Activated T-cell treated with anti-CD3 and anti-CD28 coated beads for 4 hours (primary cell): ENCODE data around the gene LRP1-AS.
A peak's percentile ranks its signal among the peaks of the same experiment; 100 is the strongest.
"Not testable (repeated sequence)": the region's sequence is repeated elsewhere in the genome, so short reads cannot be mapped to it uniquely, and the experiment has no call there.

Source experiments
- DNase-seq: peaks from one replicate; pipeline ENCODE4 v3.0.0-alpha.2; 2020

Gene LRP1-AS

GRCh38 chr12:57138526-57139272 is 8.7 kb downstream of the LRP1-AS start:
- no peak for DNase-seq

DNA sequence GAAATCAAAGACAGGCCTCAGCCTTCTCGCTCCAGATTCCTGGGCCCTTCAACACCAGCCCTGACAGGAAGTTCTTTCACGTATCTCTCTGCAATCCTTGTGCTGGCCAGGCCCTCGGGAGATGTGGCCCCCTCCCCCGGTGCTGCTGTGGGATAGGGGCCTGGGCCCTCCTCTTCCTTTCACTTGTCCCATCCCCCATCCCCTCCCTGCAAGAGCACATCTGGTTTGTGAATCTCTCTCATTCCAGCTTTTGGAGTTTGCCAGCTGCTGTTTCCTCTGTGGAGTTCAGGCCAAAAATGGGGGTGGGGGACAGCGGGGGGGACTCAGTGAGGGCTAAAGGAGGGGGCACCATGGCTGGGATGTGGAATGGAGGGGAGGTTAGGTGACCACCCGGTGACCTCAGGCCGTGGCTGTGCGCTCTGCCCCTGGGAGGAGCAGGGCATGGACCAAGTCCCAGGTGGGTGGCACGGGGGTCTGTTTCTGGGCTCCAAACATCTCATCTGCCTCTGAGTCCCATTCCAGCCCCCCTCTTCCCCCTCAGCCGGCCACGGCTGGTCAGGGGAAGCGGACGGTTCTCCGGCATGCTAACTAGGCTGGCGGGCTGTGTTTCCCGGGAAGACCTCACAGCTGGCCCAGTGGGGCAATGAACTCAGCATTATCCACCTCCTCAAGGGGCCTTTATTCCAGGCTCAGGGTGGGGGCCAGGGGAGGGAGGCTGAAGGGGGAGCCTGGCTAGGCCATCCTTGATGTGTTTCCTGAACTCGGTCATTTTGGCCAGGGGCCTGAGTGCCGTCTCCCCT is 11.7 kb downstream of the LRP1-AS start:
- DNase-seq: no peak

- no peak for DNase-seq
These were observed 12.5 kb downstream of the LRP1-AS start for GRCh38 chr12:57134949-57135348.

- DNase-seq: no peak
These were observed 13.5 kb downstream of the LRP1-AS start for GRCh38 chr12:57133916-57134315.

- no peak for DNase-seq
These were observed 14.3 kb downstream of the LRP1-AS start for GRCh38 chr12:57133013-57133569.

GRCh38 chr12:57131896-57132744 is 15.3 kb downstream of the LRP1-AS start:
- DNase-seq: no peak

DNA sequence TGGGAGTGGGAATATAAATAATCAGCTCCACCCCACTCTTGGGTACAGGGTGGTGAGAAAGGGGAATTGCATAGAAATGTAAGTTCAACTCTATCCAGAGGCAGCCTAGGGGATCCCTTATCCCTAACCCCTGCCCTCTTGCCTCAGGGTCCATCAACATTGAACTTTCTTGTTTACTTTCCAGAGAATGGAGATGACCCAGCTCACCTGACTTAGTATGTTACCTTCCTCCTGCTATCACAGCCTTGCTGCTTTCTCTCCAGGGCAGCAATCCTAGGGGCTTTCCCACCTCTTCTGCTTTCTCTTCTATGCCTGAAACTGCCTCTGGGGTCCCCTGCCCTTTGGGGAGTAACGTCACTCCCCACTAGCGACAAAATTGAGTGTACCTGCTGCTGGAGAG is 16.5 kb downstream of the LRP1-AS start:
- no peak for DNase-seq

DNA sequence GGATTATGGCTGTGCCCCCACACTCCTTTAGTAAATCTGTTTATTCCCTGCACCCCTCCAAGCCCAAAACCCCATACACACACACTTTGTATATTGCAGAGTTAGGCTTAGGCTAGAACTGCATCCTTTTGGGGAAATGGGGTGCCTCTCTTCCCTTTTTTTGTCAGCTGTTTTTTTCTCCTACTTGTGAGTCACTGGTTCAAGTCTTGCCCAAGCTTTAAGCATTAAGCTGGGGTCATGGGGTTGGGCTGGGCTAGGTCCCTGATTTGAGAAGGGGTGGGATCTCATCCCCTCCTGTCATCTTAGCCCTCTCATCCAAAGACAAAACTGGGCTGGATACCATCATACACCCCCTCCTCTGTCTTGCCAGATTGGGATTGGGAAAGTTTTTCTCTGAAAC is 17.5 kb downstream of the LRP1-AS start:
- DNase-seq: no peak

DNA sequence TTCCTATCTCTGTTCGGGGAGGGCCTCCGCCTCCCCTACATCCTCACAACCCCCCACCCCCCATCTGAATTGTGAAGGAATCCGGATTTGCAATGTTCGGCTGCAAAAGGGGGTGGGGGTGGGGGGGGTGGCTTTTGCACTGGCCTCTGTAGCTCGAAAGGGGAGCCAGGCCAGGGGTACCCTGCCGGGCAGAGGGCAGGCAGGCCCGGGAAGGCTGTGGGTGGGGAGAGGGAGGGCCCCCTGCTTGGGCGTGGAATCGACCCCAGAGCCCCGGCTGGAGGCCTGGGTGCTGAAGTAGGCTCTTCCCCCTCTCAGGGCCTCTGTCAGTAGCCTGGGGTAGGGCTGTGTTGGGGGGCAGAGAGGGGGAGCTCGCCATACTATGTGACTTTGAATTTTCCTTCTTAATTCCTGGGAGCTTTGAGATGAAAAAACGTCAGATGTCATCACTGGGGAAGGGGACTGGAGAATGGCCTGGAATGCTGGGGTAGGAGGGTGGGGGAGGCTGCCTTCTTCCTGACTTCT is 18.0 kb downstream of the LRP1-AS start:
- no peak for DNase-seq

- no peak for DNase-seq
These were observed 18.7 kb downstream of the LRP1-AS start for GRCh38 chr12:57128519-57129247.

DNA sequence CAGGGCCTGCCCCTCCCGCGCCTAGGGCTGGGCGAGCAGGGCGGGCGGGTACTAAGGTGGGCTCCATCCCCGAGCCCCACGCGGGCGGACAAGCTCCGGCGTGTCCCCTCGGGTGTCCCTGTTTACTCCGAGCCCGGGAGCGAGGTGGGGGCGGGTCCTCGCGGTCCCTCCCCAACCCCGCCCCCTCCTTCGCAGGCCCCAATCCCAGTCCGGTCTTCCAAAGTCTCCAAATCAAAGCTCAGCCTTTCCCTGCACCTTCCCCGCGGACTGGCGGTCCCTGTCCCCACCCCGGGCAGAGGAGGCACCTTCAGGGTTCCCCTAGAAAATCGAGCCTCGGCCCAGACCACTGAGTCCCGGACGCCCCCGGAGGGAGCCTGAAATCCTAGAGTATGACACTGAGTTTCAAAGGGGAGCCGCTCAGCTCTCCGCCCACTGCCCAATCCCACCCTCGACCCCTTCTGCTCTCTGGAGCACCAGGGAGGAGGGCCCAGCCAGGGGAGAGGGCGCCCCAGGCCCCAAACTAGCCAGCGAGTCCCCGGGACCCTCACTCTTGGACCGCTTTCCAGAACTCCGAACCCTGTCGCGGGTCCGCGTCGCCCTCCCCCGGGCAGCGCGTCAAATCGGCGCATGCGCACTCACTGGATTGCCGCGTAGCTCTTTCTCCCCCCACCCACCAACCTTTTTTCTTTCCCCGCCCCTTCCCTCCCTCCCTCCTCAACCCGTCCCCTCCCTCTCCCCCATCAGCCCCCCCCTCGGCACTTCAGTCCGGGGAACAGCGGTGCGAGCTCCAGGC is 19.5 kb downstream of the LRP1-AS start, which contains the start of gene LRP1:
Gene LRP1, plus strand, starts transcription at position 758 of the 793 bp plus-strand sequence. CDS start 482 bp downstream, outside the sequence.
- DNase-seq: peak; percentile 76

- DNase-seq: peak; percentile 67
These were observed 20.2 kb downstream of the LRP1-AS start for GRCh38 chr12:57127101-57127725.

- no peak for DNase-seq
These were observed 20.9 kb downstream of the LRP1-AS start for GRCh38 chr12:57126561-57126960.

DNA sequence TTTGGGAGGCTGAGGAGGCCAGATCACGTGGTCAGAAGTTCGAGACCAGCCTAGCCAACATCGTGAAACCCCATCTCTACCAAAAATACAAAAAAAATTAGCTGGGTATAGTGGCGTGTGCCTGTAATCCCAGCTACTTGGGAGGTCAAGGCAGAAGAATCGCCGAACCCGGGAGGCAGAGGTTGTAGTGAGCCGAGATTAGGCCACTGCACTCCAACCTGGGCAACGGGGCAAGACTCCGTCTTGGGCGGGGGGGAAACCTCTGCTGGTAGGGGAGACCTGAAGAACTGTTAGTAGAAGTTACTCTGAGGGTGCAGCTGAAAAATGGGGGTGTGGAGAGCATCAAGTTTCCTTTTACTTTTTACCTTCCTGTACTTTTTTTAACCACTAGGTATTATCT is 21.4 kb downstream of the LRP1-AS start:
- no peak for DNase-seq

DNA sequence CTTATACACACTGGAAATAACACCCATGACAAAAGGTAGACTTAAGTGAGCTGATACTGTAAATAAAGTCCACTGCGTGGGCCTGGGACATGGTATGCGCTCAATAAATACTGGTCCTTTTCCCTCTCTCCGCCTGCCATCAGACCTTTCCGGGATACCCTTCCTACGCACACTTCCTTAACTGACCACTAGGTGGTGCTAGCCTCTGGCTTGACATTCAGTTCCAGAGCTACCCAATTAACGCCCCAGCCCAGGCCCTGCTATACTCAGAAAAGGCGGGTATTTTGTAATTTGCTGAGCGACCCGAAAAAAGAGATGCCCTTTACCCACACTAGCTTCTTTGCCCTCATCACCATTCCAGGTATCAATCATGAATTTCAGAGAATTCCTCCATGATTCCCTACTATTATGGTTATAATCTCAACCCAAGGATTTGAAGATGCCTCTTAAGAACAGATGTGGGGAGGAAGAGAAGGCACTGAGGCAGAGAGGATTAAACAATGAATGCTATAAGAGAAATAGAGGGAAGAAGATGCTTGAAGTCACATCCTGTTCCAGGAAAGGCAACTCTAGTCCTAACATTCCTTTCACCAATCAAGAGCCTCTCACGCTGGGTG is 23.1 kb downstream of the LRP1-AS start:
- peak; percentile 68 for DNase-seq

DNA sequence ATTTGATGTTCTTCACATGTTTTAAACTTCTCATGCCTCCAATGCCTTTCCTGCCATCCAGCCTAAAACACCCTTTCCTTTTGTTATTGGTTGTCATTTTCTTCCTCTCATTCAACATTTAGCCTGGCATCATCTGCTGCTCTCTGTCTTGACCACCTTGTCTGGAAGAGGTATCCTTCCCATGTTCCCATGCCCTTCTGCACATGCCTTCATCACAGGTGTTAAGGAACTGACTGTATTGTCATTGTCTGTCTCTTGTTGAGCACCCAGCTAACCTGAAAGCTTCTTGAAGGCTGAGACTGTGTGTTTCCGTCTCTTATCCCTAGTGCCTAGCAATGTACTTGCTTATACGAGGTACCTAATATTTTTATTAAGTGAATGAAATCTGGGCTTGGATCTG is 23.6 kb downstream of the LRP1-AS start:
- no peak for DNase-seq

- DNase-seq: not testable (repeated sequence)
These were observed 26.7 kb downstream of the LRP1-AS start for GRCh38 chr12:57120718-57121117.

DNA sequence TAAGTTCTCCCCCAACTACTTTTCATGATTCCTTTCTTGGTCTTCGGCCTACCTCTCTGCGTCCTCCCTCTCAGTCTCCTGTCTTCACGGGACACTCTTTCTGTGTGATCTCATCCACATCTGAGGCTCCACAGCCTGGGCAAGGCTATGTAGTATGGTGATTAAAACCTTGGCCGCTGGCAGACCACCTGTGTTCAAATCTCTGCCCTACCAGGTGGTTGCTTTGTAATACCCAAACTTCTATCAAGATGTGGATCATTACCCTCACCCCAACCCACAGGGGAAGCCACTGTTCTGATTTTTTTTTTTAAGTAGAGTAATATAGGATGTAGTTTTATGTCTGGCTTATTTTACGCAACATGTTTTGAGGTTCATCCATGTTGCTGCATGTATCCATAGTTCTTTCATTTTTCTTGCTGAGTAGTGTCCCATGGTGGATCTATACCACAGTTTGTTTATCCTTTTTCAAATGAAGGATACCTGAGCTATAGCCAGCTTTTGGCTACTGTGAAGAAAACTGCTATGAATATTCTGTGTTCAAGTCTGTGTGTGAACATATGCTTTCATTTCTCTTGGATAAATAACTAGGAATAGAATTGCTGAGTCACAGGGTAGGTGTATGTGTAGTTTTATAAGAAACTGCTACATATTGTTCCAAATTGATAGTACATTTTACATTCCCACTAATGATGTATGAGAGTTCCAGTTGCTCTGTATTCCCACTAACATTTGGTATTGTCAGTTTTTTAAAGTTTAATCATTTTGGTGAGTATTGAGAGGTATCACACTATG is 27.9 kb downstream of the LRP1-AS start:
- DNase-seq: no peak

GRCh38 chr12:57118711-57119271 is 28.6 kb downstream of the LRP1-AS start:
- no peak for DNase-seq
